Measurements from ENCODE around the gene HIGD2A.

The HIGD2A gene

DNA sequence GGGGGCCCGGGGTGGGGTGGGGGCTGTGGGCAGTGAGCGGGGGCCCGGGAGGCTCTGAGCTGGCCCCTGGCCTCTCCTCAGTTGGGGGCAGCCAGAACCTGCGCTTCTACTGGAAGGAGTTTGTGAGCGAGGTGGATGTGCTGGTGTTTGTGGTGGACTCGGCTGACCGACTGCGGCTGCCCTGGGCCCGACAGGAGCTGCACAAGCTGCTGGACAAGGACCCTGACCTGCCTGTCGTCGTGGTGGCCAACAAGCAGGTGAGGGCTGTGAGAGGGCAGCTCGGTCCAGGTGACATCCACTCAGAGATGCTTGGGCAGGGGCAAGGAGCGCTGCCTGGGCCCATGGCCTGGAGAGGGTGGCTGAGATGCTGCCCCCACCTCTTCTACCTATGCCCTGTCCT lies 19.8 kb upstream of the HIGD2A start:
- in situ Hi-C loops (cut with HindIII; ENCODE audit: low sequenced_read_pairs): no loop called here

- in situ Hi-C loops (cut with HindIII; ENCODE audit: low sequenced_read_pairs): no loop called here
Observed at GRCh38 chr5:176369934-176370711, 18.4 kb upstream of the HIGD2A start.

DNA sequence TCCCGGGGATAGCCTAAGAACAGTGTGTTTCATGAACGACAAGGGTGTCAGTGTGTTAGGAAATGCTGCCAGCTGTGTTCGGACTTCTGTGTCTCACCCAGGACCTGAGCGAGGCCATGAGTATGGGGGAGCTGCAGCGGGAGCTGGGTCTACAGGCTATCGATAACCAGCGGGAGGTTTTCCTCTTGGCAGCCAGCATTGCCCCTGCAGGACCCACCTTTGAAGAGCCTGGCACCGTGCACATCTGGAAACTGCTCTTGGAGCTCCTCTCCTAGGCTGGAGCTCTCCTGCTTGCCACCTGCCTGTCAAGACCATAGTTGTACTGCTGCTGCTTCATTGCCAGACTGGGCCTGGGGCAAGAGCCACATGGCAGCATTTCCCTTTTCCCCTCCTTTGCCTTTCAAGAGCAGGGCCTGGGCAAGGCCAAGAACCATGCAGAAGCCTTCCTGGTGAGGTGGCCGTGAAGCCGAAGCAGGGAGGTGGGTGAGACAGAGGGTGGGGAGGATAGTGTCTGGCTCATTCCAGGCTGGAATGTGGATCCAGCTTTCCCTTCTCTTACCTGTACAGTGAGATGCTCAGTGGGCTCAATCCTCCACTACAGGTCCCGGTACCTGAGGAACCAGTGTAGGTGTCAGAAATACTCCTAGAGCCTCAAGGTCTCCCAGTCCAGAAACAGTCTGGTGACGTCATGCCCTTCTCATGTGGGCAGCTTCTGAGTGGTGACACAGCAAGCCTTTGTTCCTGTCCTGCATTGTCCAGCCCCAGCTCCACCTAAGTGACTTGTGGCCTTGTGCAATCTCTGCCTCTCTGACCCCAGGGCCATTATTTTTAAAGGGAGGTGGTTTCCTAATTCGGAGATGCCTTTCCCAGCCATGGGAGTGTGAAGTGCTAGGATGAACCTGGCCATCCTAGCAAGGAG lies 16.7 kb upstream of the HIGD2A start:
- in situ Hi-C loops (cut with HindIII; ENCODE audit: low sequenced_read_pairs): no loop called here

DNA sequence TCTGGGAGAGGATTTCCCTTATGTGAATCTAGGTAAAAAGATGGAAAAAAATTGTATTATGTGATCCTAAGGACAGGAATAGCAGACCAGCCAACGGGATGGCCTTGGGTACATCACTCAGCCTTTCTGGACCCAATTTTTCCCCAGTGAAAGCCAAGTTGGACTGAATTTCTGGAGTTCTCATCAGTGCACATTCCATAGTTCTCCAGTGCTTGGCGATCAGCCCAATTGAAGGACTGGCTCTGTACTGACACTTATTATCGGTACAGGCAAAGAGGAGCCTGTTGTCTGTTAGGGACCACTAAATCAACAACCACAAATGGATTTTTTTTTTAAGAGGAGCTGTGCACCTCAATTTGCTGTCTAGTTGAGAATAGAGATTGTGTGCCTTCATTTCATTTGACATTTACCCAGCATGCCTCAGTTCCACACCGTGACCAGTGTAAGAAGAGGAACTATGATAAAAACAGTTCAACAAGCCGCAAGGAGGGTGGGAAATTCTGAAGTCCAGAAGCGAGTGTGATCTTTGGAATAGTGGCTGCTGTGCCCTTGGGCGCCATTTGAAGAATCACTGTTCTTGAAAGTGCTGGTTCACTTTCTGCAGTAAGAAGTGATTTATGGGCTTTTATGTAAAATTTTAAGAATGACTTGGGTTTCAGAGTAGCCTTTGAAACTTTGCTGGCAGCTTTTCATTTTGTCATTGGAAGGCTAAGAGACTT lies 15.3 kb upstream of the HIGD2A start:
- in situ Hi-C loops (cut with HindIII; ENCODE audit: low sequenced_read_pairs): no loop called here

DNA sequence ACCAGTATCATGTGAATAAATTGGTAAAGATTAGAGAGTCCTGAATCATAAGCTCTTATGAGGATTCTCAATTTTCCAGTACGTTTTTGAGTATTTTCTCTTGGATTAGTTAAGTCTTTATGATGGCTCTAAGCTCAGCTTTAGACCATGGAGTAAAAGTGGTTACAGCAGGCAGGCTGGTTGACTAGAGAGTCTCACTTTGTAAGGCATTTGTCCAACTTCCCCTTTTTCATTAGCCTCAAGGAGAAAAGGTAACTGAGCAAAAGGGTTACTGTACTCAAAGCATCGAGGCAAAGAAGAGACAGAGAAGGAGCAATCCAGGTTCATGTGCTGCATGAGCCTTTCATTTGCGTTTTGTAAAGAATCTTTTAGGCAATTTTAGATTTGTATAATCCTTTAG lies 8.7 kb upstream of the HIGD2A start:
- in situ Hi-C loops (cut with HindIII; ENCODE audit: low sequenced_read_pairs): no loop called here

GRCh38 chr5:176381423-176381822 lies 7.1 kb upstream of the HIGD2A start:
- in situ Hi-C loops (cut with HindIII; ENCODE audit: low sequenced_read_pairs): no loop called here

DNA sequence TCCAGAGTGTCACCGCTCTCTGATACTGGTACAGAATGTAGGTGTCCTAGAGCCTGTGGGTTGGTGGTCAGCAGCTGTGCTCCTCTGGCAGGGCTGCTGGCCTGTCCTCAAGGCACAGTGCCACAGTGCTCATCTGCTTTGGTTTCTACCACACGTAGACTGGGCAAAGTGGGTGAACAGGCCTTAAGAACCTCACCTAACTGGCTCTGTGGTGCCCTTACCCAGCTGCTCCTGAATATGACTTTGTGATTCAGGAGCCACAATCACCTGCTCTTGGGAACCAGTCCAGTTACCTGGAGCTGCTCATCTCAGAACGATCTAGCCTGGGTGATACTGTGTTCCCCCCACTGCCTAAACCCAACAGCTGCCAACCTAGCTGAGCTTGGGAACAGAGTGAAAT lies 6.6 kb upstream of the HIGD2A start:
- in situ Hi-C loops (cut with HindIII; ENCODE audit: low sequenced_read_pairs): no loop called here

GRCh38 chr5:176382721-176383120 lies 5.8 kb upstream of the HIGD2A start:
- in situ Hi-C loops (cut with HindIII; ENCODE audit: low sequenced_read_pairs): no loop called here

- in situ Hi-C loops (cut with HindIII; ENCODE audit: low sequenced_read_pairs): no loop called here
Observed at GRCh38 chr5:176383248-176383905, 5.2 kb upstream of the HIGD2A start.

DNA sequence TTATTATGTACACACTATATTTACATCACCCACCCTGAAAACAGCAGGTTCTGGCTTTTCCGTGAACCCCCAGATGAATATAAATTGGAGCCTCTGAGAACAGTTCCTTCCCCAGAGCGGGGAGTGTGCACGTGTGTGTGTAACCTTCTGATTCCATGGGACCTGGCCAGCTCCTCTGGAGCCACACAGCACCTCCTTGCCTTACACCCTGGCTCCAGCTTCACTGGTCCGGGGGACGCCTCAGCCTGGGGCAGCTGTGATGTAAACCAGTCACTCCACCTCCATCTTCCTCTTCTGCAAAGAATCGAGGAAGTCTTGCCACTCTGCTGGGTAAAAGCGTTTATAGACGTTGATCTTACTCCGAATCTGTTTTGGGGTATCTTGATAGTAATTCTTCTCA lies 4.6 kb upstream of the HIGD2A start:
- in situ Hi-C loops (cut with HindIII; ENCODE audit: low sequenced_read_pairs): no loop called here

- in situ Hi-C loops (cut with HindIII; ENCODE audit: low sequenced_read_pairs): no loop called here
Observed at GRCh38 chr5:176384366-176384930, 4.1 kb upstream of the HIGD2A start.

GRCh38 chr5:176384991-176385390 lies 3.6 kb upstream of the HIGD2A start:
- in situ Hi-C loops (cut with HindIII; ENCODE audit: low sequenced_read_pairs): no loop called here

GRCh38 chr5:176386491-176386890 lies 2.1 kb upstream of the HIGD2A start:
- in situ Hi-C loops (cut with HindIII; ENCODE audit: low sequenced_read_pairs): no loop called here

DNA sequence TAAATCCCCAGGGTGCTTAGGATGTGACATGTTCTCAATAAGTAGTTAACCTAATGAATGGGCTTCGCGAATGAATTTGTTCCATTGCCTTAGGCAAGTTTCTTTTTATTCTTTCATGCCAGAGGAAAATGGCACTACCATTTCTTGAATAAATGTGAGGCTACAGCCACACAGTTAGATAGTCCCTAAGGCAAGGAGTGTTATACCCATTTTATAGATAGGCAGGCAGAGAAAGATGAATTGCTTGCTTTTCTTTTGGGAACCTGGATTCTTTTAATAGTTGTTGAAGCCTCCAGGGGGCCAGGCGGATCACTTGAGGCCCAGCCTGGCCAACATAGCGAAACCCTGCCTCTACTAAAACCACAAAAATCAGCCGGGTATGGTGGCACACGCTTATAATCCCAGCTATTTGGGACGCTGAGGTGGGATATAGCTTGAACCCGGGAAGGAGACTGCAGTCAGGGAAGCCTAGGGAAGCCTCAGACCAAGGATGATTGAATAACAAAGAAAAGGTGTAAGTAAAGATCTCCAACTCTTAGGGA lies 1.1 kb upstream of the HIGD2A start:
- in situ Hi-C loops (cut with HindIII; ENCODE audit: low sequenced_read_pairs): no loop called here

GRCh38 chr5:176388003-176388443 lies 528 bp upstream of the HIGD2A start:
- in situ Hi-C loops (cut with HindIII; ENCODE audit: low sequenced_read_pairs): no loop called here

DNA sequence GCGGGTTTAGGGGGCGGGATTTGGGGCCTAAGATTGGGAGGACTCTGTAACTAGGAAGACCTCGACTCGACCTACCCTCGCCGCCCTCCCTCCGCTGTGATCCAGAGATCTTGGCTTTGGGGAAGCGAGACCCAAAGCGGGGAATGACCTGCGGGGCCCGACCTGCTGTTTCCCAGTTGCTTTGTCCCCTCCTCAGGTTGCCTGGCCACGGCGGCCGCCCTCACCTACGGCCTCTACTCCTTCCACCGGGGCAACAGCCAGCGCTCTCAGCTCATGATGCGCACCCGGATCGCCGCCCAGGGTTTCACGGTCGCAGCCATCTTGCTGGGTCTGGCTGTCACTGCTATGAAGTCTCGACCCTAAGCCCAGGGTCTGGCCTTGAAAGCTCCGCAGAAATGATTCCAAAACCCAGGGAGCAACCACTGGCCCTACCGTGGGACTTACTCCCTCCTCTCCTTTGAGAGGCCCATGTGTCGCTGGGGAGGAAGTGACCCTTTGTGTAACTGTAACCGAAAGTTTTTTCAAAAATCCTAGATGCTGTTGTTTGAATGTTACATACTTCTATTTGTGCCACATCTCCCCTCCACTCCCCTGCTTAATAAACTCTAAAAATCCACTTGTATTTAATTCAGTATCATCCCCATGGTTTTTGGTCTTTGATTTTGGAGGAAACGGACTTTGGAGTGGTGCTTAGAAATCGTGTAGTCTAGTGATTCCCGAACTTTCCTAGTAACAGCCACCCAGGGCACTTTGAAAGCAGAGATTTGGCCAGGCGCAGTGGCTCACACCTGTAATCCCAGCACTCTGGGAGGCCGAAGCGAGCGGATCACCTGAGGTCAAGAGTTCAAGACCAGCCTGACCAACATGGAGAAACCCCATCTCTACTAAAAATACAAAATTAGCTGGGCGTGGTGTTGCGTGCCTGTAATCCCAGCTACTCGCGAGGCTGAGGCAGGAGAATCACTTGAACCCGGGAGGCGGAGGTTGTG lies 878 bp downstream of the HIGD2A start:
- in situ Hi-C loops (cut with HindIII; ENCODE audit: low sequenced_read_pairs): no loop called here

DNA sequence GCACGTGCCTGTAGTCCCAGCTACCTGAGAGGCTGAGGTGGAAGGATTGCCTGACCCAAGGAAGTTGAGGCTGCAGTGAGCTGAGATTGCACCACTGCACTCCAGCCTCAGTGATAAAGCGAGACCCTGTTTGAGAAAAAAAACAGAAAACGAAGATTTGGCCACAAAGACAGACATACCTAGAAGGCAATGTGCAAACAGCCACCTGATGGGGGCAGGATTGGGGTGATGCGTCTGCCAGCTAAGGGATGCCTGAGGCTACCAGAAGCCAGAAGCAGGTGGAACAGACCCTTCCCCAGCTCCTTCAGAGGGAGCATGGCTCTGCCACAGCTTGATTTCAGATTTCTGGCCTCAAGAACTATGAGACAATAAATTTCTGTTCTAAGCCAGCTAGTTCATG lies 2.9 kb downstream of the HIGD2A start:
- in situ Hi-C loops (cut with HindIII; ENCODE audit: low sequenced_read_pairs): no loop called here

DNA sequence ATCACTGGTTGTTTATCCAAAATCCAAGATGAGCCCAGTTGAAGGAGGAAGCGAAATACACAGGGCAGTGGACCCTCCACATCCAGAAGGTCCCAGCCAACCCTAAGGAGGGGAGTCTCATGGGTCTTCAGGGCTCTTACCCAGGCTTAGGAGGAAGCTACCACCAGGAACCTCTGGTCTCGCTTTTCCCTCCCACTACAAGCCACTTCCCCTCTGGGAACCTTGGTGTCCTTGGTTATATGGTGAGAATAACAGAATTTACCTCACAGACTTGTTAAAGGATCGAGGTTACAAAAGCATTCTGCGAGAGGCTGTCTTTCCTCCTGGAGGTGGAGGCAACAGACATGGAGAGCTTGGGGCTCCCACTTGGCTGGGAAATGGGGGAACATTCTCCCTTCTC lies 3.4 kb downstream of the HIGD2A start:
- in situ Hi-C loops (cut with HindIII; ENCODE audit: low sequenced_read_pairs): no loop called here

GRCh38 chr5:176392526-176392925 lies 4.0 kb downstream of the HIGD2A start:
- in situ Hi-C loops (cut with HindIII; ENCODE audit: low sequenced_read_pairs): no loop called here
